WTC11 (cell line): ENCODE results near the gene MRPL46. TPM values are rescaled to one million over a fixed set of nuclear protein-coding genes. Genes with fewer than 3 reads are reported as not detected.
"Not testable (repeated sequence)": the region's sequence is repeated elsewhere in the genome, so short reads cannot be mapped to it uniquely, and the experiment has no call there.

Experiments
- ATAC-seq: fragments of 200-7000 bp; cut with Tn5 transposase; 2 replicates; pipeline ENCODE4 v1.10.0; 2021; ENCODE audit warnings: mild to moderate bottlenecking, moderate library complexity
- CTCF ChIA-PET: fragments of 300-600 bp; sonication (Branson Sonifier 250); formaldehyde crosslinking; loops from one replicate; lab custom pipeline; 2021; ENCODE audit warnings: antibody characterized with exemption; lab: Charles Lee
- POLR2A ChIA-PET: fragments of 350-600 bp; sonication (Branson Sonifier 250); formaldehyde crosslinking; loops from one replicate; lab custom pipeline; 2021; ENCODE audit warnings: antibody characterized with exemption; lab: Charles Lee
- DNase-seq: peaks from one replicate; pipeline ENCODE4 v3.0.0; 2021; ENCODE audit warnings: low spot score
- H3K27ac Mint-ChIP-seq: 2 replicates; pipeline ENCODE4 v1.8.0; 2021; ENCODE audit warnings: mixed read lengths
- H3K27me3 Mint-ChIP-seq: 2 replicates; pipeline ENCODE4 v1.8.0; 2021; ENCODE audit warnings: low read depth, mild to moderate bottlenecking, moderate library complexity, mixed read lengths
- H3K36me3 Mint-ChIP-seq: 2 replicates; pipeline ENCODE4 v1.8.0; 2021; ENCODE audit warnings: mixed read lengths
- H3K4me1 Mint-ChIP-seq: 2 replicates; pipeline ENCODE4 v1.8.0; 2022; ENCODE audit warnings: mixed read lengths
- H3K4me3 Mint-ChIP-seq: 2 replicates; pipeline ENCODE4 v1.8.0; 2021; ENCODE audit warnings: mild to moderate bottlenecking, moderate library complexity, mixed read lengths
- H3K9me3 Mint-ChIP-seq: 2 replicates; pipeline ENCODE4 v1.8.0; 2021; ENCODE audit warnings: mixed read lengths
- ATF2 ChIP-seq: sonication (generic); formaldehyde crosslinking; IDR thresholded peaks from 2 replicates; pipeline ENCODE4 v1.8.1; 2022; ENCODE audit warnings: low read depth, missing genetic modification reagents, borderline replicate concordance
- CTCF ChIP-seq: fragments of 200-600 bp; IDR thresholded peaks from 2 replicates; pipeline ENCODE4 v1.8.0; 2022; ENCODE audit warnings: antibody characterized with exemption
- HMGXB4 ChIP-seq: sonication (generic); formaldehyde crosslinking; IDR thresholded peaks from 2 replicates; pipeline ENCODE4 v1.8.1; 2023; ENCODE audit warnings: mild to moderate bottlenecking, moderate library complexity, missing genetic modification reagents
- JAZF1 ChIP-seq: fragments of 250-450 bp; sonication (Bioruptor Pico); IDR thresholded peaks from 2 replicates; pipeline ENCODE4 v1.9.0; 2021; ENCODE audit warnings: moderate library complexity, mild to moderate bottlenecking, inconsistent platforms
- KAT7 ChIP-seq: sonication (generic); formaldehyde crosslinking; IDR thresholded peaks from 2 replicates; pipeline ENCODE4 v1.8.1; 2023; ENCODE audit warnings: missing genetic modification reagents, mild to moderate bottlenecking, borderline replicate concordance
- NFE2L1 ChIP-seq: sonication (generic); formaldehyde crosslinking; IDR thresholded peaks from 2 replicates; pipeline ENCODE4 v1.8.1; 2023; ENCODE audit warnings: missing genetic modification reagents
- NR1H2 ChIP-seq: sonication (generic); formaldehyde crosslinking; IDR thresholded peaks from 2 replicates; pipeline ENCODE4 v1.9.0; 2021; ENCODE audit warnings: mild to moderate bottlenecking, moderate library complexity, missing genetic modification reagents
- NR2C2 ChIP-seq: sonication (generic); formaldehyde crosslinking; IDR thresholded peaks from 2 replicates; pipeline ENCODE4 v1.8.0; 2022; ENCODE audit warnings: mild to moderate bottlenecking, missing genetic modification reagents
- NR3C1 ChIP-seq: sonication (generic); formaldehyde crosslinking; conservative IDR thresholded peaks from 2 replicates; pipeline ENCODE4 v1.8.1; 2023; ENCODE audit warnings: low read depth, mild to moderate bottlenecking, missing genetic modification reagents
- PRDM15 ChIP-seq: sonication (generic); formaldehyde crosslinking; IDR thresholded peaks from 2 replicates; pipeline ENCODE4 v1.8.0; 2022; ENCODE audit warnings: missing genetic modification reagents
- PRRX2 ChIP-seq: fragments of 250-450 bp; sonication (Bioruptor Pico); IDR thresholded peaks from 2 replicates; pipeline ENCODE4 v1.8.0; 2021; ENCODE audit warnings: mild to moderate bottlenecking
- TCF7 ChIP-seq: sonication (generic); formaldehyde crosslinking; IDR thresholded peaks from 2 replicates; pipeline ENCODE4 v1.8.0; 2022; ENCODE audit warnings: mild to moderate bottlenecking, low read depth, missing genetic modification reagents, moderate library complexity
- TEAD4 ChIP-seq: sonication (generic); formaldehyde crosslinking; IDR thresholded peaks from 2 replicates; pipeline ENCODE4 v1.8.0; 2022; ENCODE audit warnings: mild to moderate bottlenecking, missing genetic modification reagents
- USF1 ChIP-seq: sonication (generic); formaldehyde crosslinking; IDR thresholded peaks from 2 replicates; pipeline ENCODE4 v1.8.0; 2022; ENCODE audit warnings: mild to moderate bottlenecking, missing genetic modification reagents
- USF2 ChIP-seq: sonication (generic); formaldehyde crosslinking; IDR thresholded peaks from 2 replicates; pipeline ENCODE4 v1.8.1; 2023; ENCODE audit warnings: mild to moderate bottlenecking, missing genetic modification reagents, moderate library complexity
- ZNF219 ChIP-seq: sonication (generic); formaldehyde crosslinking; IDR thresholded peaks from 2 replicates; pipeline ENCODE4 v1.8.0; 2023; ENCODE audit warnings: missing genetic modification reagents, mild to moderate bottlenecking, borderline replicate concordance
- ZNF423 ChIP-seq: fragments of 250-450 bp; sonication (Bioruptor Pico); IDR thresholded peaks from 2 replicates; pipeline ENCODE4 v2.1.2; 2022; ENCODE audit warnings: mild to moderate bottlenecking, moderate library complexity
- total RNA-seq: library from RNA; stranded (reverse); gene quantifications from 3 replicates; pipeline ENCODE4 v1.2.3, GENCODE V29; 2021

The MRPL46 gene
- total RNA-seq, 1 experiment from 2014 or later, result 26.8 TPM

GRCh38 chr15:88438181-88438580, 29.0 kb downstream of the MRPL46 start:
- DNase-seq, result no peak
- ATAC-seq, result no peak
- TF ChIP-seq NR2C2 (CRISPR knock-in tag) (no peak), USF1 (CRISPR knock-in tag) (no peak), ATF2 (no peak), TCF7 (CRISPR knock-in tag) (no peak), USF2 (CRISPR knock-in tag) (no peak)
- Mint-ChIP-seq H3K36me3 (0 out of 2 replicates have a peak, but pooled peaks cover under 1% of the 10 kb centered on the region), H3K27ac (no peak overlapping the region), H3K4me3 (no peak overlapping the region), H3K4me1 (peaks cover 13% of the 10 kb centered on the region), H3K9me3 (peaks cover 5% of the 10 kb centered on the region), H3K27me3 (peaks cover 8% of the 10 kb centered on the region; the same call in 1 of the 2 replicates)
- CTCF ChIA-PET, result interaction anchor here (1.0 to 3.3 kb wide), 5 partner anchors 12 to 164 kb away, joined by 3 to 11 read pairs (median 3); no protein-coding TSS in a partner anchor
- POLR2A ChIA-PET, result no interaction called here

- DNase-seq, ATAC-seq, POLR2A ChIA-PET, H3K27me3 Mint-ChIP-seq, H3K27ac Mint-ChIP-seq, H3K9me3 Mint-ChIP-seq, H3K4me3 Mint-ChIP-seq, H3K36me3 Mint-ChIP-seq: not testable (repeated sequence)
- CTCF ChIA-PET, result interaction anchor here (1.7 kb wide), 1 partner anchor 103 kb away, joined by 6 read pairs; no protein-coding TSS in a partner anchor
- peaks cover 15% of the 10 kb centered on the region for H3K4me1 Mint-ChIP-seq
These were observed 33.1 kb downstream of the MRPL46 start for GRCh38 chr15:88434106-88434505.

GRCh38 chr15:88433046-88433685, 34.0 kb downstream of the MRPL46 start:
- Mint-ChIP-seq H3K9me3 (no peaks in the 10 kb centered on the region), H3K27me3 (peaks cover 3% of the 10 kb centered on the region; the same call in 1 of the 2 replicates), H3K27ac (no peak overlapping the region), H3K4me3 (no peak overlapping the region), H3K36me3 (no peaks in the 10 kb centered on the region), H3K4me1 (peaks cover 15% of the 10 kb centered on the region)
- ChIA-PET POLR2A (no interaction called here), CTCF (interaction anchor here (0.9 to 1.7 kb wide), 2 partner anchors 17 to 102 kb away, joined by 3 to 6 read pairs; no protein-coding TSS in a partner anchor)
- ATAC-seq (no peak), DNase-seq (no peak)
- no peak for TF ChIP-seq USF2 (CRISPR knock-in tag)
- TF ChIP-seq KAT7 (CRISPR knock-in tag), result no peak
- TF ChIP-seq NR3C1, result no peak
- no peak for TF ChIP-seq CTCF
- TF ChIP-seq NFE2L1, result no peak
- no peak for TF ChIP-seq JAZF1 (CRISPR knock-in tag)
- no peak for TF ChIP-seq ATF2
- TF ChIP-seq TEAD4 (CRISPR knock-in tag), result no peak
- no peak for TF ChIP-seq NR1H2 (CRISPR knock-in tag)
- TF ChIP-seq PRRX2 (CRISPR knock-in tag), result no peak
- TF ChIP-seq ZNF219, result no peak
- TF ChIP-seq HMGXB4 (CRISPR knock-in tag), result no peak
- no peak for TF ChIP-seq ZNF423 (CRISPR knock-in tag)
- TF ChIP-seq PRDM15 (CRISPR knock-in tag), result no peak
